GM19099 (cell line): ENCODE measurements around the gene EPO.

Experiments used
- POLR2A ChIP-seq: IDR thresholded peaks from 3 replicates; pipeline ENCODE4 v1.6.1; 2011; ENCODE audit warnings: low read depth; ENCODE audit not compliant: insufficient read length; ENCODE audit errors: extremely low read depth

Gene EPO

GRCh38 chr7:100720279-100720670 is at the start of gene EPO:
TSS of gene EPO (plus strand) at chr7:100720468. CDS start at chr7:100720981, 513 bp downstream.
- no peak for TF ChIP-seq POLR2A

- TF ChIP-seq POLR2A: no peak
Measured at GRCh38 chr7:100671353-100672327, 48.6 kb upstream of the EPO start.

- TF ChIP-seq POLR2A: peak; percentile 51
Measured at GRCh38 chr7:100673302-100673941, 46.8 kb upstream of the EPO start, which contains the start of gene GNB2. TSS of gene GNB2 (plus strand) at chr7:100673740. CDS start at chr7:100676266, 2,526 bp downstream.

GRCh38 chr7:100673942-100674410 is 46.3 kb upstream of the EPO start:
- peak; percentile 48 for TF ChIP-seq POLR2A

GRCh38 chr7:100674411-100675104 is 45.7 kb upstream of the EPO start:
- TF ChIP-seq POLR2A: no peak

DNA sequence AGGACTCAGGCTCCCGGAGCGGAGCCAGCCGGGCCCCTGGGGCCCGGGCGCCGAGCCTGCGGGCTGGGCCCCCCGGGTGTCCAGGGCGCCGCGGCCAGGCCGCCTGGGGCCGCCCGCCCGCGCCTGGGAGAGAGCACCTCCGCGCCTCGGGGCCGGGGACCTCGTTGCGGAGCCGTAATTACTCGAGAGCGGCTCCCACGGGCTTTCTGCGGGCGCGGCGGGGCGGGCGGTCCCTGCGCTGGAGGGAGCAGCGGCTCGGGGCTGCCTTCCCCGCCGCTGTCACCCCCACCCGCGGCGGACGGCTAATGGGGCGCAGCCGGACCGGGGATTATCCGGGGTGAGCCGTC is 45.2 kb upstream of the EPO start:
- TF ChIP-seq POLR2A: no peak

GRCh38 chr7:100675581-100676350 is 44.5 kb upstream of the EPO start:
- no peak for TF ChIP-seq POLR2A

- TF ChIP-seq POLR2A: no peak
Measured at GRCh38 chr7:100676501-100677306, 43.6 kb upstream of the EPO start.

DNA sequence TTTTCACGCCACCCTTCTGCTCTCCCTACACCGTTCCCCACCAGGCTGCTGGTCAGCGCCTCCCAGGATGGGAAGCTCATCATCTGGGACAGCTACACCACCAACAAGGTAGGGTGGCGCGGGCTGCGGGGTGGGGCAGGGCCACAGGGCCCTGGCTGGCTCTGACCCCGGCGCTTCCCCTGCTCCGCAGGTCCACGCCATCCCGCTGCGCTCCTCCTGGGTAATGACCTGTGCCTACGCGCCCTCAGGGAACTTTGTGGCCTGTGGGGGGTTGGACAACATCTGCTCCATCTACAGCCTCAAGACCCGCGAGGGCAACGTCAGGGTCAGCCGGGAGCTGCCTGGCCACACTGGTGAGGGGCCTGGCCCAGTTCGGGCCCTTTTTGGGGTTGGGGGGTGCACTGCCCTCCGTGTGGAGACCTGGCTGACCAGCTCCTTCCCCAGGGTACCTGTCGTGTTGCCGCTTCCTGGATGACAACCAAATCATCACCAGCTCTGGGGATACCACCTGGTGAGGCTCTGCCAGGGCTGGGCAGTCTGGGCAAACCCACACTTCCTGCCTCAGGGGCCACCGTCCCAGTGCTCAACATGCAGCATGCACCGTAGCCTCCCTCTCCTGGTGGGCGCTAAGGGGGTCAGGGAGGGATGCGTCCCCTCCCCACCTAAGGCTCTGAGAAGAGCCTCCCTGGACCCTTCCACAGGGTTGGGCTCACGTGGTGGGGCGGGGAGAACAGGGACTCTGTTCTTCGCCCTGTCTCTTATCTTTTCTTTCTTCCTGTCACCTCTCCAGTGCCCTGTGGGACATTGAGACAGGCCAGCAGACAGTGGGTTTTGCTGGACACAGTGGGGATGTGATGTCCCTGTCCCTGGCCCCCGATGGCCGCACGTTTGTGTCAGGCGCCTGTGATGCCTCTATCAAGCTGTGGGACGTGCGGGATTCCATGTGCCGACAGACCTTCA is 42.7 kb upstream of the EPO start:
- no peak for TF ChIP-seq POLR2A

DNA sequence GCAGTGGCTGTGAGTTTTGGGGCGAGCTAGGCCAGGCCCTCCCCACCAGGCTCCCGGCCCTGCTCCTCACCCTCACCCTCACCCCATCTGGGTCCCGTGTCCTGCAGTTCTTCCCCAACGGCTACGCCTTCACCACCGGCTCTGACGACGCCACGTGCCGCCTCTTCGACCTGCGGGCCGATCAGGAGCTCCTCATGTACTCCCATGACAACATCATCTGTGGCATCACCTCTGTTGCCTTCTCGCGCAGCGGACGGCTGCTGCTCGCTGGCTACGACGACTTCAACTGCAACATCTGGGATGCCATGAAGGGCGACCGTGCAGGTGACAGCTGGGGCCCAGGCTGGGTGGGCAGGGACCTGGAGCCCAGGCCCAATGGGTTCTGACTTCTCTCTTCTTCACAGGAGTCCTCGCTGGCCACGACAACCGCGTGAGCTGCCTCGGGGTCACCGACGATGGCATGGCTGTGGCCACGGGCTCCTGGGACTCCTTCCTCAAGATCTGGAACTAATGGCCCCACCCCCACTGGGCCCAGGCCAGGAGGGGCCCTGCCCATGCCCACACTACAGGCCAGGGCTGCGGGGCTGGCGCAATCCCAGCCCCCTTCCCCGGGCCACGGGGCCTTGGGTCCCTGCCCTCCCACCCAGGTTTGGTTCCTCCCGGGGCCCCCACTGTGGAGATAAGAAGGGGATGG is 41.8 kb upstream of the EPO start:
- TF ChIP-seq POLR2A: no peak

DNA sequence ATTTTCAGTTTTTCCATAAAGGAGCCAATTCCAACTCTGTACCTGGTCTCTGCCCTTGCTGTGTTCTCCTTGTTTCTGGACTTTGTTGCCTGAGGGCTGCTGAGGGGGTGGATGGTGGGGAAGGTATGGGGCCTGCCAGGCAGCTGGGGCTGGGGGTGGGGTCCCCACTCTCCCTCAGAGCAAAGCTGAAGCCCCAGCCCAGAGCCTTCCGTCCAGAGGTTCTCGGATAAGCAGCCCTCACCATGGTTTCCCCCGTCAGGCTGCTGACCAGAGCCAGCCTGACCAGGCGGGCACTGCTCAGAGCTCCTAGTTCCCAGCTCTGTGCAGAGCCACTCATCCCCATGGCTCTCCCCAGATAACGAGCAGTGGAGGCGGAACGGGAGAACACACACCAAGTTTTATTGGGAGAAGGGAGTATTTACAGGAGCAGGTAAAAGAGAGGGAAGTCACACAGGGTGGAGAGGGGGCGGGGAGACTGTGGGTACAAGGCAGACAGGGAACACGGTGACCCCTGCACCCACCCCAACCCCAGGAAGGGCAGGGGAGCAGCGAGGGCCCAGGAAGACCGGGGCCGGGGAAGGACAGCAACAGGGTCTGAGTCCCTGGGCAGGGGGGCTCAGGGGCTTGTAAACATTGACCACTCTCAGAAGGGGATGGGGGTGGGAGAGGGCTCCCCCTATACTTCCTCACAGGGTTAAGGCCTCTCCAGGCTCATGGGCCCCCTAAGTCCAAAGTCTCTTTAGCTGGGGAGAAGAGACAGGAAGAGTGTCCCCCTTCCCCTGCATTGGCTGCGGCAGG is 40.9 kb upstream of the EPO start:
- no peak for TF ChIP-seq POLR2A
